HTR-8/SVneo (cell line): ENCODE results near the gene ARHGAP8.

ENCODE experiments used
- DNase-seq: peaks from one replicate; pipeline ENCODE4 v3.0.0; 2011; ENCODE audit warnings: low spot score, mixed read lengths; ENCODE audit not compliant: insufficient read length
- FAIRE-seq: peaks from 2 replicates; lab custom pipeline; 2011; peaks lifted over from hg19 to GRCh38; lab: Jason Lieb, UNC

ARHGAP8 gene

GRCh38 chr22:44760476-44760875, 8.1 kb downstream of the ARHGAP8 start:
- FAIRE-seq (no peak), DNase-seq (no peak)

DNA sequence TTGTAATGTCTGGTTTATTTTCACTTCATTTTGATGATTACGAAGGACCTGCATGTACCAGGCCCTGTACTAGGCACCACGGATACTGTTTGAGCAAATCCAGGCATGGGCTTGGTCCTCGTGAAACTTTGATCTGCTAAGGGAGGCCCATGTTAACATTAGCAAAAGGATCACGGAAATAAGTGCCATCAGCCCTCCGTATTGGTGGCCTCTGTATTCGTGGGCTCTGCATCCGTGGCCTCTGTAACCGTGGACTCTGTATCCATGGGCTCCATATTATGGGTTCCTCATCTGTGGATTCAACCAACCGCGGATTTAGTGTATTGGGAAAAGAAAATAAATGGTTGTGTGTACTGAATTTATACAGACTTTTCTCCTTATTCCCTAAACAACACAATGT, 8.7 kb downstream of the ARHGAP8 start:
- DNase-seq (no peak), FAIRE-seq (no peak)

DNA sequence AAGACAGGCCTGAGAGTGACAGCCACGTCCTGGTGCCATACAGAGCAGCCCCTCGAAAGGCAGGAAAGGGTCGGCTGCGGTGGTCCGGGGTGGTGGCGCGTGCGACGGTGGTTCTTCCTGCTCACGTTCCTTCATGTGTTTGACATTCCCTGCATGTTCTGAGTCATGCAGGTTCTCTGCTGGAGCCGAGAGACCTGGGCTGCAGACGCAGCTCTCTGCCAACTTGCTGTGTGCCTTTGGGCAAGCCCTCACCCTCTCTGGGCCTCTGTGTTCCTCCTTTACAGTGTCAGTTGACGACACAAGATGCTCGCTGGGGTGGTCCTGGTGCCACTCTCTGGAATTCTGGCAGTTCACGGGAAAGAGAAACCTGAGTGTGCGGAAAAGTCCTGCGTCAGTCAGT, 12.0 kb downstream of the ARHGAP8 start:
- FAIRE-seq (no peak), DNase-seq (no peak)

DNA sequence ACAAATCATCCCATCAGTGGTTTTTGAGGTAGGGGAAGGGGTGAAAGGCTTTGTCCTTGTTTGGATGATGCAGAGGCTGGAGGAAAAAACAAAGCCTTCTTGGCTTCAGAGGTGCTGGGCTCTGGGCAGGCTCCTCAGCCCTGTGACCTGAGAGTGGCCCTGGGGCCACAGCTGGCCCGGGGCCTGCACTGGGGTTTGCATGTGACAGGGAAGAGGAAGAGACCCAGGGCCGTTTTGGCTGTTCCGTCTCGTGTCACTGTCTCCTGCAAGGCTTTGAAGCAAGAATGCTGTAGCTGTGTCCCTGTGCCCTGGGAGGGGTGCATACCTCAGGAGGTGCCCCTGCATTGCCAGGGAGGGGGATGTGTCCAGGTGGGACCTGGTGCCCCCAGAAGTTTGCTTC, 12.6 kb downstream of the ARHGAP8 start:
- DNase-seq = no peak
- no peak for FAIRE-seq

DNA sequence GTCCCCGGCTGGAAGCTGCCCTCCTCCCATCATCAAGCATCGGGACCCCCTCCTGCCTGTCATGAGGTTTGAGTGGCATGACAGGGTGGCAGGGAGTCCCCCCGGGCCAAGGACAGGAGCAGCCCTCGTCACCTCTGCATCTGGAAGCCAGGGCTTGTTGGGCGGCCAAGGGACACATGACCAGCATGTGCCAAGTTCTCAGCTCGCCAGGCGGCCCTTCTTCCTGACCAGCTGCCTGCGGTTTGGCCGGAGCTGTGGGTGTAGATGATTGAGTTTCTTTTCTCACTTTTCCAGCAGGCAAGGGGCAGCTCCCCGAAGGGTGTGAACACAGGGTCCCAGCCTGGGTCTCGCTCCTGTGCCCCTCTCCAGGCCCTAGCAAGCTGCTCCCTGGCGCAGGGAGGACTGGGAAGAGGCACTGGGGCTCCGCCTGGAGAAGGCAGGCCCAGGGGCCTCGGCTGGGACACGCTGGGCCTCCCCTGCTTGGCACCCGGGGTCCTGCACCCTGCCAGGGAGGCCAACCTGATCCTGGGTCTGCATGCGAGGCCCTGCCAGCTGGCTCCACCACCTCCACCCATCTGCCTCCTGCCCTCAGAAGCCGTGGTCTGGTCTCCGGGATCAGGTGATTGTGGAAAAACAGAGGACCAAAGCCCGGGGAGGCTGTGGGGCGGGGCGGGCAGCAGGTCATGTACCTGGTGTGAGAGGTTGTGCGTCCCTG, 13.4 kb downstream of the ARHGAP8 start:
- DNase-seq = no peak
- no peak for FAIRE-seq

- no peak for FAIRE-seq
Observed at GRCh38 chr22:44773082-44773481, 20.7 kb downstream of the ARHGAP8 start.

GRCh38 chr22:44775862-44776261, 23.5 kb downstream of the ARHGAP8 start:
- DNase-seq (no peak), FAIRE-seq (no peak)

More at GRCh38 chr22:44773082-44773481, 20.7 kb downstream of the ARHGAP8 start:
- DNase-seq = no peak

GRCh38 chr22:44776605-44777363, 24.4 kb downstream of the ARHGAP8 start:
- DNase-seq = no peak
- FAIRE-seq = no peak

GRCh38 chr22:44777364-44777755, 25.0 kb downstream of the ARHGAP8 start:
- FAIRE-seq = no peak

DNA sequence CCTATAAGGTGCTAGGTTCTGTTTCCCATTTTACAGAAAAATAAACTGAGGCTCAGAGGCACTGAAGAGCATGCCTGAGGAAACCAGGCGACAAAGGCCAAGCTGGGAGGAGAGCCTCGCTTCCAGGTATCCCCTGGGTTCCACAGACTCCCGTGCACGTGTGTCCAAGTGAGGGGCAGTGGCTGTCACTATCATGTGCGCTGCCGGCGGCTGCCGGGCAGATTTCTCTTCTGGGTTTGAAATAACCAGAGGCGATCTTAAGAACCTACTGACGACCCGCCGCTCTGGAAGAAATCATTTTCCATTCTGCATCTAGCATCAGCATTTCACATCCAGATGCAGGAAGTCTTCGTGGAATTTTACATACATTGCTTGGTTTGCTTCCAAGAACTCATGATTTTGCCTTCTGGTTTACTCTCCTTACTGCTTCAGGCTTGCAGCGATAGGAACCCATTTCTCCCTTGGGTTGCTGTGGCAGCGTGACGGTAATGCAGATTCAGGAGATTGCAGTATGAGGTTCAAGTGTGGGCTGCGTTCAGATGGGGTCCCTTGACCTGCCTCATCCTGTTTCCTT, 28.6 kb downstream of the ARHGAP8 start:
- FAIRE-seq (no peak), DNase-seq (no peak)

More at GRCh38 chr22:44777364-44777755, 25.0 kb downstream of the ARHGAP8 start:
- DNase-seq = no peak

GRCh38 chr22:44782363-44782963, 30.1 kb downstream of the ARHGAP8 start:
- DNase-seq (no peak), FAIRE-seq (no peak)

DNA sequence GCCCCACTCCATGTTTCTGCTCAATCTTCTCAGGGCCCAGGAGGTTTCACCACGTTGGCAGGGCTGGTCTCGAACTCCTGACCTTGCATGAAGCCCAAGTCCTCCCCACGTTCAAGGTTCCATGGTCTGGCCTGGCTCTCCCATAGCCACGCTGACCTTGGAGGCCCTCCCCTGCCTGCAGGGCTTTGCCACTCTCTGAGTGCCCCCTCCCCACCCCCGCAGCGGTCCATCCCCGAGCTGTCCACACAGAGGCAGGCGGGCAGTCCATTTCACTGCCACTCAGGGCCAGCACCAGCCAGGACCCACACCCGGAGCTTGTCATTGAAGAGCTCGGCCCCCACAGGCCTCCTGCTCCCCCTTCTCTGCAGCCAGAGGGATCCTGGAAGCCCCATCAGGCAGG, 30.7 kb downstream of the ARHGAP8 start:
- FAIRE-seq (no peak), DNase-seq (no peak)

GRCh38 chr22:44783581-44783980, 31.2 kb downstream of the ARHGAP8 start:
- DNase-seq = no peak
- no peak for FAIRE-seq

DNA sequence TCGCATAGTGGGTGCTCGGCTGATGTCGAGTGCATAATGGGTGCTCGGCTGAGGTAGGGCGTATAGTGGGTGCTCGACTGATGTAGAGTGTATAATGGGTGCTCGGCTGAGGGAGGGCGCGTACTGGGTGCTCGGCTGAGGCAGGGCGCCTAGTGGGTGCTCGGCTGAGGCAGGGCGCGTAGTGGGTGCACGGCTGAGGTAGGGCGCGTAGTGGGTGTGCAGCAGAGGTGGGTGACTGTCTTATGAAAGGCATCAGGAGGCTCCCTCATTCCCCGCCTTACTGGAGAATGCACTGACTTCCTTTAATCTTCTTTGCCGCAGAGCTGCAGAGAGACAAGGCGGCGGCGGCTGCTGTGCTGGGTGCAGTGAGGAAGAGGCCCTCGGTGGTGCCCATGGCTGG, 33.8 kb downstream of the ARHGAP8 start:
- no peak for FAIRE-seq
- DNase-seq = no peak

GRCh38 chr22:44786610-44787009, 34.2 kb downstream of the ARHGAP8 start:
- no peak for FAIRE-seq
- no peak for DNase-seq

- no peak for DNase-seq
- FAIRE-seq = no peak
Observed at GRCh38 chr22:44787832-44788231, 35.5 kb downstream of the ARHGAP8 start.

DNA sequence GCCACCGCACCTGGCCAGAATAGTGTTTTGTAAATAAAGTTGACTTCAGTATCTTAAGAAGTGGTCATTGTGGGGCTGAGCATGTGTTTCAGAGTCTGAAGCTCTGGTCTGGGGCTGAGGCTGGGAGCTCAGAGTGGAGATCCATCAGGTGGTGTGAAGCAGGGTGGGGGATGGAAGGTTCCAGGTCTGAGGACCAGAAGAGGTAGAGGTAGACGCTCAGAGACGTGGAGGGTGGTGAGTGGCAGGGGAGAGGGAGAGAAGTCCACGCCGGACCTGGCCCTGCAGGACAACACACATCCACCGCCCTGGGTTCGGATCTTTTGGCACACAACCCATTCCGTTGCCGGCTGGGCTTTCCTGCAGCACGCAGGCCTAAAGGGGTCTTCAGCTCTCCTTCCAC, 40.7 kb downstream of the ARHGAP8 start:
- FAIRE-seq = no peak

GRCh38 chr22:44793506-44794172, 41.3 kb downstream of the ARHGAP8 start:
- FAIRE-seq (no peak), DNase-seq (no peak)

More for the DNA sequence above, 40.7 kb downstream of the ARHGAP8 start:
- no peak for DNase-seq

GRCh38 chr22:44795701-44796630, 43.6 kb downstream of the ARHGAP8 start:
- DNase-seq (no peak), FAIRE-seq (no peak)
